Placental pericyte (primary cell): ENCODE measurements around the gene CATSPERB. TPM values are rescaled to one million over a fixed set of nuclear protein-coding genes. Genes with fewer than 3 reads are reported as not detected.

Experiments used
- small RNA-seq: library from RNA; depleted of rRNA; stranded (forward); fragments of <200 nt; gene quantifications from one replicate; pipeline ENCODE3, GENCODE V24; 2012; ENCODE audit warnings: low replicate concordance
- total RNA-seq: library from RNA; depleted of rRNA; stranded (reverse); fragments of >200 nt; gene quantifications from 2 replicates; pipeline ENCODE4 v1.2.3, GENCODE V29; 2012

Gene CATSPERB
- total RNA-seq = not detected in 2 replicates

GRCh38 chr14:91731986-91732385, at the start of gene CATSPERB:
Gene CATSPERB, minus strand, starts transcription at chr14:91732086. Its CDS starts 2,607 bp downstream, at chr14:91729479.

Small RNA genes lying within 50 kb of the gene (small RNA-seq; reads per million reads assigned to genes)
- not detected for gene AL133373.1
- gene POLR3GP1 = not detected
- not detected for gene RF00012

Other genes with a start within 250 kb of the CATSPERB start
- 49.7 and 69.0 TPM in 2 replicates for gene PPP4R3A, start 221.8 kb downstream of the CATSPERB start, total RNA-seq
- gene TC2N, start 135.4 kb upstream of the CATSPERB start, total RNA-seq = under 0.01 and 0.14 TPM in 2 replicates
- gene FBLN5, start 215.6 kb upstream of the CATSPERB start, total RNA-seq = 38.9 and 61.1 TPM in 2 replicates